GM18502 (cell line): ENCODE data around the gene HTT.

ENCODE experiments used
- ATAC-seq: cut with Tn5 transposase; IDR thresholded peaks from one replicate; pipeline ENCODE4 v1.9.1; 2021; ENCODE audit warnings: mild to moderate bottlenecking; ENCODE audit not compliant: unreplicated experiment, poor library complexity

Gene HTT

GRCh38 chr4:3256230-3257102 is 182.0 kb downstream of the HTT start:
- no peak for ATAC-seq

- ATAC-seq: peak; percentile 18
These were observed 182.6 kb downstream of the HTT start for GRCh38 chr4:3257103-3257555.

GRCh38 chr4:3257556-3258482 is 183.3 kb downstream of the HTT start:
- peak; percentile 52 for ATAC-seq

- ATAC-seq: no peak
These were observed 187.1 kb downstream of the HTT start for GRCh38 chr4:3261411-3262207.

GRCh38 chr4:3262208-3263052 is 187.9 kb downstream of the HTT start:
- no peak for ATAC-seq

- ATAC-seq: no peak
These were observed 188.8 kb downstream of the HTT start for GRCh38 chr4:3263053-3263875.

GRCh38 chr4:3263876-3264193 is 189.4 kb downstream of the HTT start:
- ATAC-seq: no peak

GRCh38 chr4:3266076-3266475 is 191.6 kb downstream of the HTT start:
- no peak for ATAC-seq

GRCh38 chr4:3267576-3268394 is 193.3 kb downstream of the HTT start:
- no peak for ATAC-seq

- no peak for ATAC-seq
These were observed 194.1 kb downstream of the HTT start for GRCh38 chr4:3268395-3269104.

GRCh38 chr4:3269105-3269927 is 194.8 kb downstream of the HTT start:
- ATAC-seq: no peak

GRCh38 chr4:3269991-3270611 is 195.6 kb downstream of the HTT start:
- no peak for ATAC-seq

- no peak for ATAC-seq
These were observed 196.7 kb downstream of the HTT start for GRCh38 chr4:3271131-3271530.

GRCh38 chr4:3276986-3277385 is 202.5 kb downstream of the HTT start:
- no peak for ATAC-seq

GRCh38 chr4:3280466-3280865 is 206.0 kb downstream of the HTT start:
- no peak for ATAC-seq

- ATAC-seq: no peak
These were observed 209.0 kb downstream of the HTT start for GRCh38 chr4:3283483-3283882.
